OCI-LY3 (cell line): ENCODE results near the gene HOOK2.

Experiments used
- CTCF ChIP-seq: fragments of 200-600, 300-600 bp; sonication (generic); IDR thresholded peaks from 2 replicates; pipeline ENCODE4 v1.5.1; 2014; ENCODE audit warnings: antibody characterized with exemption, low read length, low read depth
- EZH2phosphoT487 ChIP-seq: fragments of 200-600 bp; shearing (Covaris generic); IDR thresholded peaks from 2 replicates; pipeline ENCODE4 v1.6.1; 2018; ENCODE audit warnings: antibody characterized with exemption, mixed run types, low read depth

GRCh38 chr19:12774588-12775555 lies at the start of gene HOOK2:
- TF ChIP-seq EZH2phosphoT487, result no peak
- no peak for TF ChIP-seq CTCF
